HepG2 (cell line): ENCODE measurements around the gene TOM1L1. TPM values are rescaled to one million over a fixed set of nuclear protein-coding genes. Genes with fewer than 3 reads are reported as not detected.

ENCODE experiments used
- HOXA5 ChIP-seq: sonication (generic); formaldehyde crosslinking; IDR thresholded peaks from 2 replicates; pipeline ENCODE4 v1.4.0; 2020; ENCODE audit warnings: missing genetic modification reagents
- SCMH1 ChIP-seq: sonication (generic); formaldehyde crosslinking; IDR thresholded peaks from 2 replicates; pipeline ENCODE4 v1.9.0; 2021; ENCODE audit warnings: missing genetic modification reagents, mild to moderate bottlenecking, borderline replicate concordance
- TCF7 ChIP-seq: sonication (generic); IDR thresholded peaks from 2 replicates; pipeline ENCODE4 v1.6.1; 2016; ENCODE audit warnings: antibody characterized with exemption, low read depth
- TEAD3 ChIP-seq: optimal IDR thresholded peaks from 2 replicates; pipeline ENCODE3; 2016; ENCODE audit warnings: borderline replicate concordance
- TMF1 ChIP-seq: sonication (generic); formaldehyde crosslinking; IDR thresholded peaks from 2 replicates; pipeline ENCODE4 v1.8.1; 2022; ENCODE audit warnings: low read depth, missing genetic modification reagents
- TP53 ChIP-seq: sonication (generic); formaldehyde crosslinking; conservative IDR thresholded peaks from 2 replicates; pipeline ENCODE4 v1.4.0; 2020; ENCODE audit warnings: missing genetic modification reagents
- ZBTB20 ChIP-seq: sonication (generic); formaldehyde crosslinking; IDR thresholded peaks from 2 replicates; pipeline ENCODE4 v1.8.1; 2023; ENCODE audit warnings: missing genetic modification reagents, low read depth, mild to moderate bottlenecking, borderline replicate concordance
- ZFP90 ChIP-seq: sonication (generic); formaldehyde crosslinking; IDR thresholded peaks from 2 replicates; pipeline ENCODE4 v1.8.0; 2022; ENCODE audit warnings: missing genetic modification reagents, mild to moderate bottlenecking, inconsistent platforms, borderline replicate concordance
- ZMYM2 ChIP-seq: sonication (generic); formaldehyde crosslinking; IDR thresholded peaks from 2 replicates; pipeline ENCODE4 v1.8.0; 2022; ENCODE audit warnings: mild to moderate bottlenecking, missing genetic modification reagents
- ZMYM3 ChIP-seq: sonication (generic); formaldehyde crosslinking; IDR thresholded peaks from 2 replicates; pipeline ENCODE4 v1.5.1; 2020; ENCODE audit warnings: mild to moderate bottlenecking, missing genetic modification reagents
- ZNF274 ChIP-seq: sonication (generic); formaldehyde crosslinking; IDR thresholded peaks from 2 replicates; pipeline ENCODE4 v1.5.1; 2020; ENCODE audit warnings: mild to moderate bottlenecking, missing genetic modification reagents
- ZNF598 ChIP-seq: sonication (generic); formaldehyde crosslinking; IDR thresholded peaks from 2 replicates; pipeline ENCODE4 v1.5.1; 2020; ENCODE audit warnings: mild to moderate bottlenecking, missing genetic modification reagents, borderline replicate concordance
- ZSCAN9 ChIP-seq: IDR thresholded peaks from 2 replicates; pipeline ENCODE4 v1.6.1; 2016; ENCODE audit warnings: borderline replicate concordance
- polyA plus RNA-seq, 8 experiments: library from polyadenylated mRNA; depleted of rRNA in 3 of 8; stranded (reverse) in 7 of 8; unstranded in 1 of 8; fragments of >200 nt; fragmentation: Illumina TruSeq in 4 of 8; extraction: Trizol in 4 of 8; gene quantifications; 2 replicates each; pipeline versions ENCODE4 v1.2.1 to v1.2.3, GENCODE V29; 2011 to 2016; ENCODE audit warnings: low read depth in 4 of 8, missing spikeins in 1 of 8, mixed read lengths in 1 of 8; ENCODE audit not compliant: insufficient read depth in 1 of 8
- total RNA-seq, 5 experiments: library from RNA; depleted of rRNA; stranded (reverse); fragments of >200 nt; fragmentation: Illumina TruSeq; extraction: Trizol; gene quantifications; 2 replicates each; pipeline ENCODE4 v1.2.3, GENCODE V29; 2016; ENCODE audit warnings: low read depth in 1 of 5
- TF ChIP-seq, protein P1 (sequence below): sonication (generic); formaldehyde crosslinking; IDR thresholded peaks from 2 replicates; pipeline ENCODE4 v1.5.0; 2020; ENCODE audit warnings: mild to moderate bottlenecking, missing genetic modification reagents, borderline replicate concordance
- TF ChIP-seq, protein P2 (sequence below): sonication (generic); formaldehyde crosslinking; IDR thresholded peaks from 2 replicates; pipeline ENCODE4 v1.9.0; 2021; ENCODE audit warnings: missing genetic modification reagents, borderline replicate concordance
- TF ChIP-seq, protein P3 (sequence below): sonication (generic); formaldehyde crosslinking; IDR thresholded peaks from 2 replicates; pipeline ENCODE4 v1.4.0; 2020; ENCODE audit warnings: missing genetic modification reagents
- TF ChIP-seq, protein P4 (sequence below): IDR thresholded peaks from 2 replicates; pipeline ENCODE4 v1.6.1; 2016; ENCODE audit warnings: missing biosample characterization, missing genetic modification reagents, low read depth
- TF ChIP-seq, protein P5 (sequence below): sonication (generic); formaldehyde crosslinking; IDR thresholded peaks from 2 replicates; pipeline ENCODE4 v1.8.1; 2023; ENCODE audit warnings: missing genetic modification reagents, inconsistent platforms, borderline replicate concordance

Gene TOM1L1
- total and polyA plus RNA-seq, 2 of the 13 experiments (the other 11 are each of a cell fraction or from before 2014, with no cell fraction given), result 45.3 to 51.3 TPM

DNA sequence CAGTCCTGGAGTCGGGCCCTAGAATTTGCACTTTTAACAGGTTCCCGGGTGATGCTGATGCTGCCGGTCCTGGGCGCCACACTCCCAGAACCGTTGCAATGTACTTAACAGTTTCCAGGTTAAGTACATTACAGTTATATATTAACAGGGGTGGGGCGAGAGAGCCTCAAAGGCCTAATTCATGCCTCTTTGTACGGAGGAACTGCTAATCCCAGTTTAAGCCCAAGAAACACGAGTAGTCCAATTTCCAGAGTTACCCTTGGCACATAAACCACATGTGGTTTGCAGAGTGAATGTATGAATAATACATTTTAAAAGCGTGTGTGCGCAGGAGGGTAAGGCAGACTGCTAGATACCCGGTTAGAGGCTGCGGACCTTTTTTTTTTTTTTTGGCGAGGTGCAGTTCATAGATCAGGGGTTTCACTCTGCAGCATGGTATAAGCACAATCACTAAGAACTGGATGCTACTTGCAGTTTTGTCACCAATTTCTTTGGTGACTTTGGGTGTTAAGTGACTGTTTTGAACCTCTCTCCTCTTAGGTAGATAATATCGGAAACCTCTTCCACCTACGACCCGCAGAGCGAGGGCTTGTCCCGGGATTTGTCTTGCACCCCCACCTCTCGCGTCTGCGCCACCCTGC is 67.1 kb downstream of the TOM1L1 start (continued):
- TF ChIP-seq, protein P1, sequence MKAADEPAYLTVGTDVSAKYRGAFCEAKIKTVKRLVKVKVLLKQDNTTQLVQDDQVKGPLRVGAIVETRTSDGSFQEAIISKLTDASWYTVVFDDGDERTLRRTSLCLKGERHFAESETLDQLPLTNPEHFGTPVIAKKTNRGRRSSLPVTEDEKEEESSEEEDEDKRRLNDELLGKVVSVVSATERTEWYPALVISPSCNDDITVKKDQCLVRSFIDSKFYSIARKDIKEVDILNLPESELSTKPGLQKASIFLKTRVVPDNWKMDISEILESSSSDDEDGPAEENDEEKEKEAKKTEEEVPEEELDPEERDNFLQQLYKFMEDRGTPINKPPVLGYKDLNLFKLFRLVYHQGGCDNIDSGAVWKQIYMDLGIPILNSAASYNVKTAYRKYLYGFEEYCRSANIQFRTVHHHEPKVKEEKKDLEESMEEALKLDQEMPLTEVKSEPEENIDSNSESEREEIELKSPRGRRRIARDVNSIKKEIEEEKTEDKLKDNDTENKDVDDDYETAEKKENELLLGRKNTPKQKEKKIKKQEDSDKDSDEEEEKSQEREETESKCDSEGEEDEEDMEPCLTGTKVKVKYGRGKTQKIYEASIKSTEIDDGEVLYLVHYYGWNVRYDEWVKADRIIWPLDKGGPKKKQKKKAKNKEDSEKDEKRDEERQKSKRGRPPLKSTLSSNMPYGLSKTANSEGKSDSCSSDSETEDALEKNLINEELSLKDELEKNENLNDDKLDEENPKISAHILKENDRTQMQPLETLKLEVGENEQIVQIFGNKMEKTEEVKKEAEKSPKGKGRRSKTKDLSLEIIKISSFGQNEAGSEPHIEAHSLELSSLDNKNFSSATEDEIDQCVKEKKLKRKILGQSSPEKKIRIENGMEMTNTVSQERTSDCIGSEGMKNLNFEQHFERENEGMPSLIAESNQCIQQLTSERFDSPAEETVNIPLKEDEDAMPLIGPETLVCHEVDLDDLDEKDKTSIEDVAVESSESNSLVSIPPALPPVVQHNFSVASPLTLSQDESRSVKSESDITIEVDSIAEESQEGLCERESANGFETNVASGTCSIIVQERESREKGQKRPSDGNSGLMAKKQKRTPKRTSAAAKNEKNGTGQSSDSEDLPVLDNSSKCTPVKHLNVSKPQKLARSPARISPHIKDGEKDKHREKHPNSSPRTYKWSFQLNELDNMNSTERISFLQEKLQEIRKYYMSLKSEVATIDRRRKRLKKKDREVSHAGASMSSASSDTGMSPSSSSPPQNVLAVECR (CRISPR knock-in tag), result no peak
- TF ChIP-seq ZMYM2 (CRISPR knock-in tag) (no peak), ZNF598 (CRISPR knock-in tag) (no peak), TMF1 (CRISPR knock-in tag) (no peak), TP53 (CRISPR knock-in tag) (no peak), ZNF274 (CRISPR knock-in tag) (no peak), TEAD3 (CRISPR knock-in tag) (no peak), TCF7 (no peak), ZSCAN9 (CRISPR knock-in tag) (no peak), HOXA5 (no peak), ZFP90 (CRISPR knock-in tag) (0 out of 2 replicates have a peak, but pooled peaks have one; percentile 10), ZBTB20 (no peak), SCMH1 (CRISPR knock-in tag) (no peak), ZMYM3 (CRISPR knock-in tag) (no peak)
- TF ChIP-seq, protein P2, sequence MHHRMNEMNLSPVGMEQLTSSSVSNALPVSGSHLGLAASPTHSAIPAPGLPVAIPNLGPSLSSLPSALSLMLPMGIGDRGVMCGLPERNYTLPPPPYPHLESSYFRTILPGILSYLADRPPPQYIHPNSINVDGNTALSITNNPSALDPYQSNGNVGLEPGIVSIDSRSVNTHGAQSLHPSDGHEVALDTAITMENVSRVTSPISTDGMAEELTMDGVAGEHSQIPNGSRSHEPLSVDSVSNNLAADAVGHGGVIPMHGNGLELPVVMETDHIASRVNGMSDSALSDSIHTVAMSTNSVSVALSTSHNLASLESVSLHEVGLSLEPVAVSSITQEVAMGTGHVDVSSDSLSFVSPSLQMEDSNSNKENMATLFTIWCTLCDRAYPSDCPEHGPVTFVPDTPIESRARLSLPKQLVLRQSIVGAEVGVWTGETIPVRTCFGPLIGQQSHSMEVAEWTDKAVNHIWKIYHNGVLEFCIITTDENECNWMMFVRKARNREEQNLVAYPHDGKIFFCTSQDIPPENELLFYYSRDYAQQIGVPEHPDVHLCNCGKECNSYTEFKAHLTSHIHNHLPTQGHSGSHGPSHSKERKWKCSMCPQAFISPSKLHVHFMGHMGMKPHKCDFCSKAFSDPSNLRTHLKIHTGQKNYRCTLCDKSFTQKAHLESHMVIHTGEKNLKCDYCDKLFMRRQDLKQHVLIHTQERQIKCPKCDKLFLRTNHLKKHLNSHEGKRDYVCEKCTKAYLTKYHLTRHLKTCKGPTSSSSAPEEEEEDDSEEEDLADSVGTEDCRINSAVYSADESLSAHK (CRISPR knock-in tag), result no peak
- TF ChIP-seq, protein P3, sequence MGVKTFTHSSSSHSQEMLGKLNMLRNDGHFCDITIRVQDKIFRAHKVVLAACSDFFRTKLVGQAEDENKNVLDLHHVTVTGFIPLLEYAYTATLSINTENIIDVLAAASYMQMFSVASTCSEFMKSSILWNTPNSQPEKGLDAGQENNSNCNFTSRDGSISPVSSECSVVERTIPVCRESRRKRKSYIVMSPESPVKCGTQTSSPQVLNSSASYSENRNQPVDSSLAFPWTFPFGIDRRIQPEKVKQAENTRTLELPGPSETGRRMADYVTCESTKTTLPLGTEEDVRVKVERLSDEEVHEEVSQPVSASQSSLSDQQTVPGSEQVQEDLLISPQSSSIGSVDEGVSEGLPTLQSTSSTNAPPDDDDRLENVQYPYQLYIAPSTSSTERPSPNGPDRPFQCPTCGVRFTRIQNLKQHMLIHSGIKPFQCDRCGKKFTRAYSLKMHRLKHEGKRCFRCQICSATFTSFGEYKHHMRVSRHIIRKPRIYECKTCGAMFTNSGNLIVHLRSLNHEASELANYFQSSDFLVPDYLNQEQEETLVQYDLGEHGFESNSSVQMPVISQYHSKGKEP (CRISPR knock-in tag), result no peak
- TF ChIP-seq, protein P4, sequence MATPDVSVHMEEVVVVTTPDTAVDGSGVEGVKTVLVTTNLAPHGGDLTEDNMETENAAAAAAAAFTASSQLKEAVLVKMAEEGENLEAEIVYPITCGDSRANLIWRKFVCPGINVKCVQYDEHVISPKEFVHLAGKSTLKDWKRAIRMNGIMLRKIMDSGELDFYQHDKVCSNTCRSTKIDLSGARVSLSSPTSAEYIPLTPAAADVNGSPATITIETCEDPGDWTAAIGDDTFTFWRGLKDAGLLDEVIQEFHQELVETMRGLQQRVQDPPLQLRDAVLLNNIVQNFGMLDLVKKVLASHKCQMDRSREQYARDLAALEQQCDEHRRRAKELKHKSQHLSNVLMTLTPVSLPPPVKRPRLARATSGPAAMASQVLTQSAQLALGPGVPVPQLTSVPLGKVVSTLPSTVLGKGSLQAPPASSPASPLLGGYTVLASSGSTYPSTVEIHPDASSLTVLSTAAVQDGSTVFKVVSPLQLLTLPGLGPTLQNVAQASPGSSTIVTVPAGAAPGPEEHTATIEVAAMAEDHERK (CRISPR knock-in tag), result no peak
- TF ChIP-seq, protein P5, sequence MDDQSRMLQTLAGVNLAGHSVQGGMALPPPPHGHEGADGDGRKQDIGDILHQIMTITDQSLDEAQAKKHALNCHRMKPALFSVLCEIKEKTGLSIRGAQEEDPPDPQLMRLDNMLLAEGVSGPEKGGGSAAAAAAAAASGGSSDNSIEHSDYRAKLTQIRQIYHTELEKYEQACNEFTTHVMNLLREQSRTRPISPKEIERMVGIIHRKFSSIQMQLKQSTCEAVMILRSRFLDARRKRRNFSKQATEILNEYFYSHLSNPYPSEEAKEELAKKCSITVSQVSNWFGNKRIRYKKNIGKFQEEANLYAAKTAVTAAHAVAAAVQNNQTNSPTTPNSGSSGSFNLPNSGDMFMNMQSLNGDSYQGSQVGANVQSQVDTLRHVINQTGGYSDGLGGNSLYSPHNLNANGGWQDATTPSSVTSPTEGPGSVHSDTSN (CRISPR knock-in tag), result no peak
